ENCODE data around the gene STXBP2.

STXBP2 gene

GRCh38 chr19:7631577-7631976, 5.3 kb upstream of the STXBP2 start:
- TF ChIP-seq, protein P1, sequence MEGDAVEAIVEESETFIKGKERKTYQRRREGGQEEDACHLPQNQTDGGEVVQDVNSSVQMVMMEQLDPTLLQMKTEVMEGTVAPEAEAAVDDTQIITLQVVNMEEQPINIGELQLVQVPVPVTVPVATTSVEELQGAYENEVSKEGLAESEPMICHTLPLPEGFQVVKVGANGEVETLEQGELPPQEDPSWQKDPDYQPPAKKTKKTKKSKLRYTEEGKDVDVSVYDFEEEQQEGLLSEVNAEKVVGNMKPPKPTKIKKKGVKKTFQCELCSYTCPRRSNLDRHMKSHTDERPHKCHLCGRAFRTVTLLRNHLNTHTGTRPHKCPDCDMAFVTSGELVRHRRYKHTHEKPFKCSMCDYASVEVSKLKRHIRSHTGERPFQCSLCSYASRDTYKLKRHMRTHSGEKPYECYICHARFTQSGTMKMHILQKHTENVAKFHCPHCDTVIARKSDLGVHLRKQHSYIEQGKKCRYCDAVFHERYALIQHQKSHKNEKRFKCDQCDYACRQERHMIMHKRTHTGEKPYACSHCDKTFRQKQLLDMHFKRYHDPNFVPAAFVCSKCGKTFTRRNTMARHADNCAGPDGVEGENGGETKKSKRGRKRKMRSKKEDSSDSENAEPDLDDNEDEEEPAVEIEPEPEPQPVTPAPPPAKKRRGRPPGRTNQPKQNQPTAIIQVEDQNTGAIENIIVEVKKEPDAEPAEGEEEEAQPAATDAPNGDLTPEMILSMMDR (IDR thresholded peaks at IDR 0.05) = no peak
- Histone ChIP-seq H3K9ac (no peak overlapping the region), H3K36me3 (ENCODE audit: control insufficient read depth, insufficient read depth, low read length) (no peaks in the 10 kb centered on the region)

DNA sequence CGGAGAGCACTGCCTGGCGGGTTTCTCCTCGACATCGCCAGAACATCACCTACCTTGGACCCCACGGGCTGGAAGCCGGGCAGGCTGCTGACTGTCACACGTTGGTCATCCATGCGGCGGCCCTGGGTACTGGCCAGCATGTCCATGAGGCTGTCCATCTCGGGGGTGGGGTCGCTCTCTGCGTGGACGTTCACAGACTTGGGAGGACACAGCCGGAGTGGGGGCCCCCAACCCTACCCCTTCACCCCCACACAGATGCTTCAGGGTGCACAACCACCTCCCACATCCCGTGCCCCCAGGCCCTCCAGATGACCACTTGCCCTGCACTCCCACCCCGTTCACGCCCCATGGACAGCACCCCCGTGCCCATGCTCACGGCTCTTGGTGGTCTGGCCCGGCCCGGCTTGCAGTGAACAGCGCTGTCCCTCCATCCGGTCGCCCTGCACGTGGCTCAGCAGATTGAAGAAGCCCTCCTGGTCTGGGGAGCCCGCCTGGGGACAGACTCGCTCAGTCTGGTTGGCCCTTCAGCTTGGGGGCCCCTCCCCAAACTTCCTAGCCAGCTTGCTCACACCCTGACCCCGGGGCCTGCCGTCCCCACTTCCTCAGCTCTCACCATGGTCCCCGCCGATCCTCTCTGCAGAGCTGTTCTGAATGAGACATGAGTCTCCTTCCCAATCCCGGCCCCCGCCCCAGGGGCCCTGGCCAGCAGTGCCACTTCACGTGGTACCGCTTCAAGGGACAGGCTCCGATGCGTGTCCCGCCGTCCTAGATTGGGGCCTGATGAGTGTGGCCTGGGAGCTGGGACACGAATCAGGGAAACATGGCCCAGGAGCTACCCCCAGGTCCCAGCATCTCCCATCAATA, 4.3 kb upstream of the STXBP2 start:
- H3K27ac ChIP-seq = no peak overlapping the region
- TF ChIP-seq, protein P1 (IDR thresholded peaks at IDR 0.05) = no peak
- no peak overlapping the region for H3K9ac ChIP-seq
- H3K4me1 ChIP-seq = no peaks in the 10 kb centered on the region
- H3K4me2 ChIP-seq (ENCODE audit: low read length) = no peak overlapping the region
- no peak overlapping the region for H3K4me3 ChIP-seq (ENCODE audit: low read depth, low read length)
- no peak overlapping the region for H2AFZ ChIP-seq
- H3K9me3 ChIP-seq (ENCODE audit: control insufficient read depth, low read length) = no peaks in the 10 kb centered on the region
- no peaks in the 10 kb centered on the region for H3K36me3 ChIP-seq (ENCODE audit: control insufficient read depth, insufficient read depth, low read length)
- H3K79me2 ChIP-seq = peaks cover 32% of the 10 kb centered on the region
- H3K27me3 ChIP-seq (ENCODE audit: control insufficient read depth, insufficient read depth, low read length) = no peaks in the 10 kb centered on the region

More at GRCh38 chr19:7631577-7631976, 5.3 kb upstream of the STXBP2 start:
- Histone ChIP-seq H3K27me3 (ENCODE audit: control insufficient read depth, insufficient read depth, low read length) (no peaks in the 10 kb centered on the region), H3K9me3 (ENCODE audit: control insufficient read depth, low read length) (no peaks in the 10 kb centered on the region), H3K4me1 (no peaks in the 10 kb centered on the region), H2AFZ (no peak overlapping the region), H3K79me2 (peaks cover 41% of the 10 kb centered on the region), H3K4me3 (ENCODE audit: low read depth, low read length) (no peak overlapping the region), H3K4me2 (ENCODE audit: low read length) (no peak overlapping the region), H3K27ac (no peak overlapping the region)

DNA sequence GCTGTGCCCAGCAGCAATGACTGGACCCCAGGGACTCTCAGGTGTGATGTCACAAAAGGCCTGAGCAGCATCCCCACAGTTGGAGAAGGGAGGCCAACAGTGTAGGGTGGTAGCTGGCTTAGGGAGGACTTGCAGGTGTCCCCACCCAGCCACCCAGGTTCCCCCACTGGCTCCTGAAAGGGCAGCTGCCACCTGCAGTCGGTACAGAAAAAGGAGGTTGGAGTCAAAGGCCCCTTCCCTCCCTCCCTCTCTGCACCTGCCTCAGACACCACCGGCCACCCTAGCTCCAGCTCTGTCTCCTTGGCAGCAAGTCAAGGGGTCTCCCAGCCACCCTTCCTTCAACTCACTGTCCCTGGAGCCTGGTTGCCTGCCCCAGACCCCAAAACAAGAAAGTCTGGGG, 3.2 kb upstream of the STXBP2 start, which contains the start of gene PCP2:
PCP2 (minus strand) TSS at position 22 of the 400 bp plus-strand sequence. CDS start 262 bp downstream, outside the sequence.
- no peaks in the 10 kb centered on the region for H3K9me3 ChIP-seq (ENCODE audit: control insufficient read depth, low read length)
- no peak within 1 kb of the TSS for H3K9ac ChIP-seq
- no peaks in the 10 kb centered on the region for H3K27me3 ChIP-seq (ENCODE audit: control insufficient read depth, insufficient read depth, low read length)
- peaks cover 21% of the 10 kb centered on the region for H3K79me2 ChIP-seq
- no peak within 1 kb of the TSS for H3K27ac ChIP-seq
- H2AFZ ChIP-seq = no peak within 1 kb of the TSS
- H3K36me3 ChIP-seq (ENCODE audit: control insufficient read depth, insufficient read depth, low read length) = no peaks in the 10 kb centered on the region
- TF ChIP-seq, protein P1 (IDR thresholded peaks at IDR 0.05) = no peak
- H3K4me1 ChIP-seq = no peaks in the 10 kb centered on the region
- H3K4me3 ChIP-seq (ENCODE audit: low read depth, low read length) = no peak within 1 kb of the TSS
- H3K4me2 ChIP-seq (ENCODE audit: low read length) = no peak within 1 kb of the TSS

- no peaks in the 10 kb centered on the region for H3K27me3 ChIP-seq (ENCODE audit: control insufficient read depth, insufficient read depth, low read length)
Observed at GRCh38 chr19:7635670-7636069, 1.2 kb upstream of the STXBP2 start.

More at GRCh38 chr19:7635670-7636069, 1.2 kb upstream of the STXBP2 start:
- Histone ChIP-seq H3K4me2 (ENCODE audit: low read length) (no peak overlapping the region), H3K36me3 (ENCODE audit: control insufficient read depth, insufficient read depth, low read length) (no peaks in the 10 kb centered on the region), H3K4me1 (no peaks in the 10 kb centered on the region), H3K79me2 (peaks cover 4% of the 10 kb centered on the region), H2AFZ (no peak overlapping the region), H3K4me3 (ENCODE audit: low read depth, low read length) (no peak overlapping the region), H3K9me3 (ENCODE audit: control insufficient read depth, low read length) (no peaks in the 10 kb centered on the region), H3K9ac (no peak overlapping the region), H3K27ac (no peak overlapping the region)
- TF ChIP-seq, protein P1 (IDR thresholded peaks at IDR 0.05) = no peak

Measured in parathyroid adenoma (tissue), 2 donors.